ENCODE results near the gene PSTPIP1.

DNA sequence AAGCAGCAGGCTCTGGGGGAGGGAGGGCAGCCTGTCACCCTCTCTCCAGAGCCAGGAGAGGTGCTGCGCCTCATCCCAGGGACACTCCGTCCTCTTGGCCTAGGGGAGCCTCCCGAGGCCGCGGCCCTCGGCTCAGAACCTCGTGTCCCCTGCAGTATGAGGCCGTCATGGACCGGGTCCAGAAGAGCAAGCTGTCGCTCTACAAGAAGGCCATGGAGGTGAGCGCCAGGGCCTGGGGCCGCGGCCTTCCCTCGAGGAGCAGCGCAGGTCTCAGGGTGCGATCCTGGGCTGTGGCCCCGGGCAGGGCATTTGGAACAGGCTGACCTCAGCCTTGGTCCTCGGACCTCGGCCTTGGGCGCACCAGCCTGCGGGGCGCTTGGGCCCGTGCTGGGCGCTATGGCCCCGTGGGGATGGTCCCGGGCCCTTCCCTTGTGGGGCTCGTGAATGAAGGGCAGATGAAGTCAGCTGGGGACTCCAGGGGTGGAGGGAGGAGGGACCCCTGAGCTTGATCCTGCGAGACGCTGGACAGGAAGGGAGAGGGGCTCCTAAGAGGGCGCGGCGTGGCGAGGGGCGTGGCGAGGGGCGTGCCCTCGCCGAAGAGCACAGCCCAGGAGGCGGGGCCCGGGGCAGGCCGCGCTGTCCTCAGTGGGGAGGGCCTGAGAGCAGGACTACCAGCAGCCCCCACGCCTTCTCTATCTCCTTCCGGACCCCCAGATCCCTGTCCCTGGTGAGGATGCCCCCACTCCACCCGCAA, 32.9 kb downstream of the PSTPIP1 start:
- TF ChIP-seq, protein P1, sequence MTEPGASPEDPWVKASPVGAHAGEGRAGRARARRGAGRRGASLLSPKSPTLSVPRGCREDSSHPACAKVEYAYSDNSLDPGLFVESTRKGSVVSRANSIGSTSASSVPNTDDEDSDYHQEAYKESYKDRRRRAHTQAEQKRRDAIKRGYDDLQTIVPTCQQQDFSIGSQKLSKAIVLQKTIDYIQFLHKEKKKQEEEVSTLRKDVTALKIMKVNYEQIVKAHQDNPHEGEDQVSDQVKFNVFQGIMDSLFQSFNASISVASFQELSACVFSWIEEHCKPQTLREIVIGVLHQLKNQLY (CRISPR knock-in tag; IDR thresholded peaks at IDR 0.05): no peak
- no peak for TF ChIP-seq ZNF232 (CRISPR knock-in tag; IDR thresholded peaks at IDR 0.05)
- TF ChIP-seq, protein P2, sequence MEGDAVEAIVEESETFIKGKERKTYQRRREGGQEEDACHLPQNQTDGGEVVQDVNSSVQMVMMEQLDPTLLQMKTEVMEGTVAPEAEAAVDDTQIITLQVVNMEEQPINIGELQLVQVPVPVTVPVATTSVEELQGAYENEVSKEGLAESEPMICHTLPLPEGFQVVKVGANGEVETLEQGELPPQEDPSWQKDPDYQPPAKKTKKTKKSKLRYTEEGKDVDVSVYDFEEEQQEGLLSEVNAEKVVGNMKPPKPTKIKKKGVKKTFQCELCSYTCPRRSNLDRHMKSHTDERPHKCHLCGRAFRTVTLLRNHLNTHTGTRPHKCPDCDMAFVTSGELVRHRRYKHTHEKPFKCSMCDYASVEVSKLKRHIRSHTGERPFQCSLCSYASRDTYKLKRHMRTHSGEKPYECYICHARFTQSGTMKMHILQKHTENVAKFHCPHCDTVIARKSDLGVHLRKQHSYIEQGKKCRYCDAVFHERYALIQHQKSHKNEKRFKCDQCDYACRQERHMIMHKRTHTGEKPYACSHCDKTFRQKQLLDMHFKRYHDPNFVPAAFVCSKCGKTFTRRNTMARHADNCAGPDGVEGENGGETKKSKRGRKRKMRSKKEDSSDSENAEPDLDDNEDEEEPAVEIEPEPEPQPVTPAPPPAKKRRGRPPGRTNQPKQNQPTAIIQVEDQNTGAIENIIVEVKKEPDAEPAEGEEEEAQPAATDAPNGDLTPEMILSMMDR (IDR thresholded peaks at IDR 0.05): no peak

Data from WTC11 (cell line).